HEK293 (cell line): Measurements from ENCODE around the gene BBLN.

Experiments
- BCL11A ChIP-seq: fragments of 450-650 bp; formaldehyde crosslinking; IDR thresholded peaks from 2 replicates; pipeline ENCODE4 v1.5.1; 2016; ENCODE audit warnings: low read depth, missing biosample characterization, missing genetic modification characterization
- CTCF ChIP-seq: fragments of 450-650 bp; formaldehyde crosslinking; IDR thresholded peaks from 2 replicates; pipeline ENCODE4 v1.5.1; 2016; ENCODE audit warnings: missing biosample characterization, missing genetic modification characterization
- KLF1 ChIP-seq: fragments of 450-650 bp; formaldehyde crosslinking; IDR thresholded peaks from 2 replicates; pipeline ENCODE4 v1.5.1; 2016; ENCODE audit warnings: missing biosample characterization, missing genetic modification characterization
- ZFP37 ChIP-seq: fragments of 450-650 bp; formaldehyde crosslinking; IDR thresholded peaks from 2 replicates; pipeline ENCODE4 v1.5.1; 2016; ENCODE audit warnings: missing biosample characterization, missing genetic modification characterization
- ZNF274 ChIP-seq, 2 experiments: fragments of 200-500 bp in 1 of 2; fragments of 450-650 bp in 1 of 2; sonication (Bioruptor generic) in 1 of 2; formaldehyde crosslinking in 1 of 2; IDR thresholded peaks; 2 replicates each; pipeline versions ENCODE4 v1.5.1 to v1.6.1; 2014 to 2016; ENCODE audit warnings: borderline replicate concordance in 1 of 2, inconsistent platforms in 1 of 2, low read length in 1 of 2, missing biosample characterization in 1 of 2, missing genetic modification characterization in 1 of 2
- ZNF510 ChIP-seq: fragments of 450-650 bp; formaldehyde crosslinking; IDR thresholded peaks from 2 replicates; pipeline ENCODE4 v1.5.1; 2018; ENCODE audit warnings: mild to moderate bottlenecking, missing genetic modification characterization, missing biosample characterization; ENCODE audit not compliant: insufficient replicate concordance
- ZNF558 ChIP-seq: fragments of 450-650 bp; formaldehyde crosslinking; IDR thresholded peaks from 2 replicates; pipeline ENCODE4 v1.5.1; 2016; ENCODE audit warnings: missing biosample characterization, missing genetic modification characterization
- ZNF600 ChIP-seq: fragments of 450-650 bp; formaldehyde crosslinking; IDR thresholded peaks from 2 replicates; pipeline ENCODE4 v1.5.1; 2016; ENCODE audit warnings: missing biosample characterization, missing genetic modification characterization
- ZSCAN30 ChIP-seq: fragments of 450-650 bp; IDR thresholded peaks from 2 replicates; pipeline ENCODE4 v1.5.1; 2018; ENCODE audit warnings: missing biosample characterization, mild to moderate bottlenecking, missing genetic modification characterization, moderate library complexity
- TF ChIP-seq, protein P1 (sequence below): fragments of 450-650 bp; formaldehyde crosslinking; conservative IDR thresholded peaks from 2 replicates; pipeline ENCODE4 v1.5.1; 2016; ENCODE audit warnings: low read depth, missing biosample characterization, missing genetic modification characterization

DNA sequence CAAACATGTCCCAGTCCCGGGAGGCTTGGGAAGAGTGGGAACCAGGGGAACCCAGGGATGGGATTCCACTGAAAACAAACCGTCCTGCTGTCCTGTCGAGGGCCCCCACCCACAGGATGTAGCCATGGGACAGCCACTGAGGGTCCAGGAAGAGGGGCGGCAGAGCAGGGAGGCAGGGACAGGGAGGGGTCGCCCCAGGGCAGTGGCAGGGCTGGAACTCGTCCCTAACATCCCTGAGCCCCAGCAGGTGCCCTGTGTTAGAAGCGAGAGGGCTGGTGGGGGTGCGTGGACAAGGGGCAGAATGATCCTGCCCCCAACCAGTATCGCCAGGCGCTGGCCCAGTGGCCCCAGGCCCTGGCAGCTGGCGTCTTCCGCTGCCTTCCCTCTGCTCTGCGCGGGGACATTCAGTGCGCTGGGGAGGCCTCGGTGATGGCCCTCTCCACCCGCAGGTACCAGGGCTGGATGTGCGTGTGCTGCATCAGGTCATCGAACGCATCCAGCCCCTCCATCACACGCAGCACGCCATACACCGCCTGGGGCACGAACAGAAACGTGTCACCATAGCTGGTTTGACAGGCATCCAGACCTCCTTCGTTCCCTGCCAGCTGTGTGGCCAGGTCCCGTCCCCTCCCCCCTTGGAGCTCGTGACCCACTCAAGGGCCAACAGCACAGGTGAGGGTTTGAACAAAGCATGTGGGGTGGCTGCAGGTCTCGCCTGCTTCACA lies 39.2 kb upstream of the BBLN start:
- TF ChIP-seq ZFP37 (tag by site-specific recombination) (no peak), ZNF600 (no peak), BCL11A (tag by site-specific recombination) (no peak), CTCF (tag by site-specific recombination) (no peak), ZNF558 (no peak), ZSCAN30 (tag by site-specific recombination) (no peak), ZNF510 (tag by site-specific recombination) (no peak), KLF1 (no peak), ZNF274 (IDR thresholded peaks at IDR 0.05; ENCODE audit: low read length) (no peak), ZNF274 (tag by site-specific recombination; IDR thresholded peaks at IDR 0.05; ENCODE audit: borderline replicate concordance) (no peak)
- TF ChIP-seq, protein P1, sequence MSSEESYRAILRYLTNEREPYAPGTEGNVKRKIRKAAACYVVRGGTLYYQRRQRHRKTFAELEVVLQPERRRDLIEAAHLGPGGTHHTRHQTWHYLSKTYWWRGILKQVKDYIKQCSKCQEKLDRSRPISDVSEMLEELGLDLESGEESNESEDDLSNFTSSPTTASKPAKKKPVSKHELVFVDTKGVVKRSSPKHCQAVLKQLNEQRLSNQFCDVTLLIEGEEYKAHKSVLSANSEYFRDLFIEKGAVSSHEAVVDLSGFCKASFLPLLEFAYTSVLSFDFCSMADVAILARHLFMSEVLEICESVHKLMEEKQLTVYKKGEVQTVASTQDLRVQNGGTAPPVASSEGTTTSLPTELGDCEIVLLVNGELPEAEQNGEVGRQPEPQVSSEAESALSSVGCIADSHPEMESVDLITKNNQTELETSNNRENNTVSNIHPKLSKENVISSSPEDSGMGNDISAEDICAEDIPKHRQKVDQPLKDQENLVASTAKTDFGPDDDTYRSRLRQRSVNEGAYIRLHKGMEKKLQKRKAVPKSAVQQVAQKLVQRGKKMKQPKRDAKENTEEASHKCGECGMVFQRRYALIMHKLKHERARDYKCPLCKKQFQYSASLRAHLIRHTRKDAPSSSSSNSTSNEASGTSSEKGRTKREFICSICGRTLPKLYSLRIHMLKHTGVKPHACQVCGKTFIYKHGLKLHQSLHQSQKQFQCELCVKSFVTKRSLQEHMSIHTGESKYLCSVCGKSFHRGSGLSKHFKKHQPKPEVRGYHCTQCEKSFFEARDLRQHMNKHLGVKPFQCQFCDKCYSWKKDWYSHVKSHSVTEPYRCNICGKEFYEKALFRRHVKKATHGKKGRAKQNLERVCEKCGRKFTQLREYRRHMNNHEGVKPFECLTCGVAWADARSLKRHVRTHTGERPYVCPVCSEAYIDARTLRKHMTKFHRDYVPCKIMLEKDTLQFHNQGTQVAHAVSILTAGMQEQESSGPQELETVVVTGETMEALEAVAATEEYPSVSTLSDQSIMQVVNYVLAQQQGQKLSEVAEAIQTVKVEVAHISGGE (tag by site-specific recombination) = no peak
